ENCODE measurements around the gene UNC93B1. TPM values are rescaled to one million over a fixed set of nuclear protein-coding genes. Genes with fewer than 3 reads are reported as not detected.
A peak's percentile ranks its signal among the peaks of the same experiment; 100 is the strongest.

UNC93B1 gene
- total and polyA plus RNA-seq, 2 of the 8 experiments (the other 6 are each of a cell fraction or from before 2014, with no cell fraction given), result 18.9 to 34.3 TPM

GRCh38 chr11:68021167-68021787 is 17.4 kb upstream of the UNC93B1 start:
- Histone ChIP-seq H3K79me1 (ENCODE audit: low read depth, low read length) (no peaks in the 10 kb centered on the region), H3K14ac (ENCODE audit: insufficient read length) (no peak overlapping the region), H4K8ac (ENCODE audit: extremely low read depth, insufficient read depth, low read length) (no peak overlapping the region), H3K9me3 (ENCODE audit: insufficient read depth in 2 of 2, low read depth in 1 of 2, low read length in 1 of 2) (no peaks in the 10 kb centered on the region), H3K18ac (ENCODE audit: extremely low read depth, low read length) (no peak overlapping the region), H2BK120ac (replicated peaks; ENCODE audit: low read depth, low read length) (no peak overlapping the region), H2BK15ac (ENCODE audit: low read length) (no peak overlapping the region), H3K9ac (replicated peaks in 1 of 4; ENCODE audit: extremely low read depth in 1 of 4, low read depth in 3 of 4, low read length in 3 of 4) (no peak overlapping the region), H3K56ac (replicated peaks; ENCODE audit: insufficient read length, low read depth, low read length) (no peak overlapping the region), H2BK5ac (ENCODE audit: low read depth, low read length) (no peak overlapping the region), H2AK5ac (ENCODE audit: low read depth, low read length) (no peak overlapping the region), H3K23ac (ENCODE audit: insufficient read length) (no peak overlapping the region), H3K79me2 (ENCODE audit: control insufficient read depth in 1 of 2, insufficient read depth in 2 of 2, low read length in 2 of 2) (no peaks in the 10 kb centered on the region), H3K4me2 (ENCODE audit: insufficient read depth in 1 of 2, low read depth in 2 of 2, low read length in 2 of 2) (no peak overlapping the region), H2BK20ac (ENCODE audit: low read length) (no peak overlapping the region), H2AFZ (ENCODE audit: low read length) (no peak overlapping the region), H4K91ac (replicated peaks; ENCODE audit: insufficient read length, low read length) (no peak overlapping the region), H3K4ac (replicated peaks; ENCODE audit: insufficient read length, low read depth, low read length) (no peak overlapping the region), H3K27me3 (replicated peaks in 1 of 4; ENCODE audit: control insufficient read depth in 3 of 4, extremely low read depth in 1 of 4, insufficient read depth in 3 of 4, low read length in 3 of 4) (no peaks in the 10 kb centered on the region), H3K36me3 (ENCODE audit: control insufficient read depth in 2 of 4, insufficient read depth in 4 of 4, low read length in 3 of 4) (no peaks in the 10 kb centered on the region), H3K4me1 (replicated peaks in 1 of 4; ENCODE audit: control insufficient read depth in 3 of 4, insufficient read depth in 4 of 4, low read length in 3 of 4) (peaks cover 0 to 12% (median 4%) of the 10 kb centered on the region in 4 experiments; a peak in 4 of 7 replicates), H4K20me1 (replicated peaks in 1 of 2; ENCODE audit: control insufficient read depth in 1 of 2, insufficient read depth in 2 of 2, low read length in 2 of 2) (no peaks in the 10 kb centered on the region), H3K23me2 (ENCODE audit: low read depth, low read length) (no peaks in the 10 kb centered on the region), H4K5ac (ENCODE audit: insufficient read length, low read depth, low read length) (no peak overlapping the region), H2BK12ac (ENCODE audit: low read depth, low read length) (no peak overlapping the region), H3K27ac (ENCODE audit: low read depth, low read length) (no peak overlapping the region), H3K4me3 (ENCODE audit: extremely low read depth in 1 of 4, insufficient read depth in 2 of 4, low read depth in 3 of 4, low read length in 4 of 4) (no peak overlapping the region)
- no peak for FAIRE-seq
- TF ChIP-seq RAD21 (IDR thresholded peaks at IDR 0.05 in 1 of 2, conservative IDR thresholded peaks at IDR 0.05 in 1 of 2; ENCODE audit: low read depth in 2 of 2, low read length in 2 of 2) (peak; percentile 41 to 47), POLR2A (IDR thresholded peaks at IDR 0.05; ENCODE audit: control extremely low read depth in 1 of 2, low read depth in 2 of 2, low read length in 2 of 2) (no peak)
- TF ChIP-seq, protein P1, sequence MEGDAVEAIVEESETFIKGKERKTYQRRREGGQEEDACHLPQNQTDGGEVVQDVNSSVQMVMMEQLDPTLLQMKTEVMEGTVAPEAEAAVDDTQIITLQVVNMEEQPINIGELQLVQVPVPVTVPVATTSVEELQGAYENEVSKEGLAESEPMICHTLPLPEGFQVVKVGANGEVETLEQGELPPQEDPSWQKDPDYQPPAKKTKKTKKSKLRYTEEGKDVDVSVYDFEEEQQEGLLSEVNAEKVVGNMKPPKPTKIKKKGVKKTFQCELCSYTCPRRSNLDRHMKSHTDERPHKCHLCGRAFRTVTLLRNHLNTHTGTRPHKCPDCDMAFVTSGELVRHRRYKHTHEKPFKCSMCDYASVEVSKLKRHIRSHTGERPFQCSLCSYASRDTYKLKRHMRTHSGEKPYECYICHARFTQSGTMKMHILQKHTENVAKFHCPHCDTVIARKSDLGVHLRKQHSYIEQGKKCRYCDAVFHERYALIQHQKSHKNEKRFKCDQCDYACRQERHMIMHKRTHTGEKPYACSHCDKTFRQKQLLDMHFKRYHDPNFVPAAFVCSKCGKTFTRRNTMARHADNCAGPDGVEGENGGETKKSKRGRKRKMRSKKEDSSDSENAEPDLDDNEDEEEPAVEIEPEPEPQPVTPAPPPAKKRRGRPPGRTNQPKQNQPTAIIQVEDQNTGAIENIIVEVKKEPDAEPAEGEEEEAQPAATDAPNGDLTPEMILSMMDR (IDR thresholded peaks at IDR 0.05; ENCODE audit: control extremely low read depth in 1 of 3, insufficient read depth in 1 of 3, low read depth in 1 of 3, low read length in 3 of 3), result peak in 2 of 3 experiments; percentile 39 to 54; a peak in 3 of 4 replicates
- CTCF ChIA-PET (ENCODE audit: partially characterized antibody), result interaction anchor here (0.6 to 4.3 kb wide), 11 partner anchors 10 to 316 kb away, joined by 3 to 40 read pairs (median 4); partner anchors contain the start of genes ALDH3B1, NDUFS8 and UNC93B1
- no peak for DNase-seq (ENCODE audit: low read depth in 1 of 2, low spot score in 2 of 2)
- 88% methylated on average over 22 of the region's 27 CpGs; no CpG with 5 or more reads in 1 of the 2 experiments for WGBS, 2 experiments (ENCODE audit: extremely low coverage in 1 of 2, insufficient coverage in 1 of 2, insufficient read length in 1 of 2, insufficient replicate concordance in 2 of 2, low coverage in 1 of 2, low lambda C conversion rate in 2 of 2, missing lambda C conversion rate in 1 of 2)
- POLR2A ChIA-PET (ENCODE audit: partially characterized antibody), result interaction anchor here (0.8 to 3.8 kb wide), 7 partner anchors 8 to 188 kb away, joined by 3 to 17 read pairs (median 3); partner anchors contain the start of gene ALDH3B1

Measured in H1 (cell line).